ELF-1 (cell line): ENCODE data around the gene UBAC2.

ENCODE experiments used
- DNase-seq: peaks from one replicate; pipeline ENCODE4 v3.0.0-alpha.2; 2016; ENCODE audit warnings: low read depth, low spot score

UBAC2 gene

GRCh38 chr13:99269627-99270241 is 69.1 kb downstream of the UBAC2 start:
- no peak for DNase-seq

- no peak for DNase-seq
Observed at GRCh38 chr13:99270518-99270917, 69.9 kb downstream of the UBAC2 start.

- no peak for DNase-seq
Observed at GRCh38 chr13:99271249-99271648, 70.6 kb downstream of the UBAC2 start.

- DNase-seq = no peak
Observed at GRCh38 chr13:99272481-99272880, 71.8 kb downstream of the UBAC2 start.

GRCh38 chr13:99273128-99273527 is 72.5 kb downstream of the UBAC2 start:
- DNase-seq = no peak

GRCh38 chr13:99275093-99275469 is 74.4 kb downstream of the UBAC2 start:
- DNase-seq = no peak

GRCh38 chr13:99276706-99277105 is 76.1 kb downstream of the UBAC2 start:
- no peak for DNase-seq

DNA sequence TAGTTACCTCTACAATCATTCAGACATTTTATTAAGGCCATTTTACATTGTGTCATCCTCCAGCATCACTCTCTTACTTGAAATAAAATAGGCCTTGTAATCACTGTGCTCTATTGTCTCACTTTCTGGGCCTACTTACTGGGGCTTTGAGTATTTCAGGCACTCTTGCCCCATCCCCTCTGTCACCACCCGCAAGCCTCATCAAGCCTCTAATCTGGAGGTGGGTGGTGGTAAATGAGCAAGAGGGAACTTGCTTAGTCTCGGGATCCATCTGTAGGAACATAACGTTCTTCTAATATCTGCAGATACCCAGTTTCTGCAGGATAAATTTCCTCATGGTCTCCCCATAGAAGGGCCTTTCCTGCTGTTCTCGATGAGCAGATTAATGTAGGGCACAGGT is 77.0 kb downstream of the UBAC2 start:
- DNase-seq = no peak

- DNase-seq = no peak
Observed at GRCh38 chr13:99278200-99278599, 77.5 kb downstream of the UBAC2 start.

- DNase-seq = no peak
Observed at GRCh38 chr13:99278843-99279242, 78.2 kb downstream of the UBAC2 start.

DNA sequence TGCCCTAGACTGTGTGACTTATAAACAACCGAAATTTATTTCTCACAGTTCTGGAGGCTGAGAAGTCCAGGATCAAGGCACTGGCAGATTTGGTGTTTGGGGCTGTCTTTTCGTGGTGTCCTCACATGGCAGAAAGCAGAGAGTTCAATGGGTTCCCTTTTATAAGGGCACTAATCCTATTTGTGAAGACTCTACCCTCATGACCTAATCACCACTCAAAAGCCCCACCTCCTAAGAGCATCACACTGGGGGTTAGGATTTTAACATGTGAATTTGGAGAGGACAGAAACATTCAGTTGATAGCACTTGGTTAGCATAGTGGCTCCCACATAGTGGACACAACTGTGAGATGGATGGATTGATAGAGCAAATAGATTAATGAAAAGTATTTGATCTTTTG is 79.0 kb downstream of the UBAC2 start:
- no peak for DNase-seq

GRCh38 chr13:99280166-99280565 is 79.5 kb downstream of the UBAC2 start:
- no peak for DNase-seq

- no peak for DNase-seq
Observed at GRCh38 chr13:99281811-99282263, 81.2 kb downstream of the UBAC2 start.

DNA sequence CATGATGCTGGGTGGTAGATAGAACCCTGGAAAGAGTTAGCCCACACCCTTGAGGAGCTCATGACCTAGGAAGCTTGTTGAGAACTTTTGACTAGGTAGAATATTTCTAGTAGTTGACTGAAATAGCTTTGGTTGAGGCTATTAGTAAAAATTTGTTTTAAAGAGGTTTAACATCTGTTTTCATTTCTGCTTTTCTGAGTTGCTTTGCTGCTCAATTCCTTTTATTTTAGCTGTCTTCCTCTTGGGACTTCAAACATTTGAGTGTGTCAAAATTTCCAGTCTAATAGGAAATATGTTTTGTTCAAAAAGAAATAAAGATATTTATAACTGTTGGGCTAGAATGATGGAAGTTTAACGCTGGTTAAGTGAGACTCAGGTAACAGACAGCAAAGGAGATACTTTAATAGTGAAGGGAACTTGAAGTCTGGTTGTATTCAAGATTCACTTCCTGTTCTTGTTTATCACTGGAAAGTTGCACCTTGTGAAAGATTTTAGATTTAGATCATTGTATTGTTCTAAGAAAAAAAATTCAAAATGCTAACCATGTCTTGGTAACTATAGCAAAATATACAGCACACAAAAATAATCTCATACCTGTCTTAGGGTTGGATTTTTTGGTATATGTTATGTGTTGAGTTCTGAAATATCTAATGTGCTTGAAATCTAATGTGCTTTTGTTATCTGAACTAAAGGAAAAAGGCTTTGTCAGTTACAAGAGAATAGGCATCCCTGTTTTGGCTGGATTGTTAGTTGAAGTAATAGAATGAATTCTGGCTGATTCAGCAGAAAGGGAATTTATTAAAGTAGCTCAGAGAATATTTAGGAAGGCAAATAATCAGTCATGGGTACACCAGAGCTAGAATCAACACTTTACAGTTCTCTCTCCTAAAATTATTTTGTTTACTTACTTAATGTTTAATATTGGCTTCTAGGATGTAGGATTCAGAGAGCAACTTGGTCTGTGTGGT is 81.9 kb downstream of the UBAC2 start:
- DNase-seq = no peak

DNA sequence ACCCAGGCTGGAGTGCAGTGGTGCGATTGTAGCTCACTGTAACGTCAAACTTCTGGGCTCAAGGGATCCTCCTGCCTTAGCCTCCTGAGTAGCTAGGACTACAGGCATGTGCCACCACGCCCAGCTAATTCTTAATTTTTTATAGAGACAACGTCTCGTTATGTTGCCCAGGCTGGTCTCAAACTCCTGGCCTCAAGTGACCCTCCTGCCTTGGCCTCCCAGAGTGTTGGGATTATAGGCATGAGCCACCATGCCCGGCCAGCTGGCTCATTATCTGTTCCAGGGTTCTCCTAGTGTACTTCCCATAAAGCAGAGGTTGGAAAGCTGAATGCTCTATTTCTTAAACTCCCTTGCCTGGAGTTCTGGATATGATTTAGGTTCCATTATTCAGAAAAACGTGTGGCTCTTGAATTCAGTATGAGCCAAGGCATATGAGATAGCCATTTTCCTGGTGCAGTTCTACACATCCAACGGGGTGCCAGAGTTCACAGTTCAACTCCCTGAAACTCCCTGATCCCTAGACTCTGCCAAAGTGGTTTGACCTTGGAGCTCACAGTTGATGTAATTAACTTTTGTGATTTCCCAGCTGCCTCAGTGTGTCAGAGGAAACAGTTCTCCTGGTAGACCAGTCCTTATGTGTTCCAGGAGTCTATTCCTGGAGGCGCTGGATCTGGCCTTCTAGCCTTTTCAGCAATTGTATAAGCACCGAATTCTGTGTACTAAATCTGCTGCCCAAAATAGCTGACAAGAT is 85.0 kb downstream of the UBAC2 start:
- DNase-seq = no peak

DNA sequence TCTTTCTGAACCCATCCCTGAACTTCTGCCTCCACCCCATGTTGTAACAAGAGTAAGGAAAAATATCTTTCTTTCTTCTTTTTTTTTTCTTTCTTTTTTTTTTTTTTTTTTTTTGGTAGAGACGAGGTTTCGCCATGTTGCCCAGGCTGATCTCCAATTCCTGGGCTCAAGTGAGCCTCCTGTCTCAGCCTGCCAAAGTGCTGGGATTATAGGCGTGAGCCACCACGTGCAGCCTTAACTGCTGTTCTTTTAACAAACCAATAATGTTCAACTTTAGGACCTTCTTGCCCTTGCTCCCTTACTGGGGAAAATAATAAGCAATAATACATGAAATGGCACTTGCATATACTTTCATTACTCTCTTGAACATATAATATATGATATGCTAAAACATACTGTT is 86.9 kb downstream of the UBAC2 start:
- no peak for DNase-seq

GRCh38 chr13:99288089-99288488 is 87.4 kb downstream of the UBAC2 start:
- DNase-seq = no peak

GRCh38 chr13:99289271-99289670 is 88.6 kb downstream of the UBAC2 start:
- DNase-seq = no peak

DNA sequence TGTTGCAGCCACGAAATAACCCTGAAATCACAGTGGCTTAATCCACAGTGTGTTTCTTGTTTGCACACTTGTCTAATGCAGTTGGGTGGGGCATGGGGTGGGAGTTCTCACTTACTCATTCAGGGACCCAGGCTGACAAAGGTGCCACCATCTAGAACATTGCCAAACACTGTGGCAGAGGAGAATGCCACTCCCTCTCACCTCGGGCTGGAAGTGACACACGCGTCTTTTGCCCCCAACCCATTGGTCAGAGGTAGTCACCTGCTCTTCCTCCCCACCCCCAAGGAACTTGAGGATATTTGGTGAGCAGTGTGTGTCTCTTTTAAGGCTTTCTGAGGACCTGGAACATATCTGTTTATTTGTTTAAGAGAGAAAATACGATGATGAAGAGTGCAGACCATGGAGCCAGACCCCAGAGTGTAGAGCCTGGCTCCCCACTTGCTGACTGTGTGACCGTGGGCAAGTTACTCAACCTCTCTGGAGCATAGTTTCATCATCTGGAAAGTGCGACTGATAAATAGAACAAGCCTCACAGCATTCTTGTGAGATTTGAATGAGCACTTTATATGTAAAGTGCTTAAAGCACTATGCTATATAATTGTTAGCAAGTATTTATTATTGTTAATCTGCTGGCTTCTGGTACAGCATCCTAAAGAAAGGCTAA is 89.2 kb downstream of the UBAC2 start:
- DNase-seq = no peak

GRCh38 chr13:99290894-99291293 is 90.2 kb downstream of the UBAC2 start:
- no peak for DNase-seq

- no peak for DNase-seq
Observed at GRCh38 chr13:99293178-99293577, 92.5 kb downstream of the UBAC2 start.

GRCh38 chr13:99294198-99294597 is 93.5 kb downstream of the UBAC2 start:
- no peak for DNase-seq
